OCI-LY7 (cell line): Measurements from ENCODE around the gene NUFIP1. TPM values are rescaled to one million over a fixed set of nuclear protein-coding genes. Genes with fewer than 3 reads are reported as not detected.
"Not testable (repeated sequence)": the region's sequence is repeated elsewhere in the genome, so short reads cannot be mapped to it uniquely, and the experiment has no call there.

Experiments used
- BruUV-seq: library from RNA; stranded (reverse); fragments of 400-500 nt; replicated peaks from 2 replicates; lab custom pipeline; 2021; lab: Mats Ljungman, UMichigan
- CTCF ChIA-PET: fragments of 300-600 bp; sonication (Branson Sonifier 250); formaldehyde crosslinking; loops from one replicate; lab custom pipeline; 2022; ENCODE audit warnings: antibody characterized with exemption; ENCODE audit not compliant: unreplicated experiment; lab: Charles Lee
- POLR2A ChIA-PET: fragments of 300-600 bp; sonication (Branson Sonifier 250); formaldehyde crosslinking; loops from one replicate; lab custom pipeline; 2022; ENCODE audit warnings: antibody characterized with exemption; lab: Charles Lee
- DNase-seq: peaks from one replicate; pipeline ENCODE4 v3.0.0-alpha.2; 2015; ENCODE audit warnings: low spot score
- H2AFZ ChIP-seq: fragments of 200-600 bp; sonication (generic), shearing (Covaris generic); 2 replicates; pipeline ENCODE4 v1.6.1; 2014; ENCODE audit warnings: mild to moderate bottlenecking, antibody characterized with exemption, low read length, moderate library complexity
- H3K27ac ChIP-seq: fragments of 200-600 bp; sonication (generic); 2 replicates; pipeline ENCODE4 v1.5.1; 2014; ENCODE audit warnings: mixed run types, low read depth, mild to moderate bottlenecking, moderate library complexity, low read length, inconsistent platforms; ENCODE audit not compliant: poor library complexity, severe bottlenecking
- H3K36me3 ChIP-seq: fragments of 200-600 bp; sonication (generic); 2 replicates; pipeline ENCODE4 v1.6.1; 2014; ENCODE audit warnings: mild to moderate bottlenecking, antibody characterized with exemption, low read length, moderate library complexity, mixed read lengths; ENCODE audit not compliant: insufficient read depth
- H3K4me1 ChIP-seq: fragments of 200-600 bp; sonication (generic); 2 replicates; pipeline ENCODE4 v1.5.1; 2014; ENCODE audit warnings: mild to moderate bottlenecking, low read length; ENCODE audit not compliant: insufficient read depth, poor library complexity, severe bottlenecking
- H3K4me2 ChIP-seq: fragments of 200-600 bp; sonication (generic); 2 replicates; pipeline ENCODE4 v1.6.1; 2014; ENCODE audit warnings: mild to moderate bottlenecking, low read length
- H3K4me3 ChIP-seq: fragments of 200-600 bp; sonication (generic); 2 replicates; pipeline ENCODE4 v1.5.1; 2014; ENCODE audit warnings: mild to moderate bottlenecking, low read depth, low read length; ENCODE audit not compliant: poor library complexity, severe bottlenecking
- H3K79me2 ChIP-seq: fragments of 200-600 bp; sonication (generic); 2 replicates; pipeline ENCODE4 v1.6.1; 2016; ENCODE audit warnings: low read depth, mild to moderate bottlenecking, low read length, moderate library complexity, mixed read lengths; ENCODE audit not compliant: insufficient read depth
- H3K9me2 ChIP-seq: fragments of 200-600 bp; sonication (generic); 2 replicates; pipeline ENCODE4 v1.6.1; 2016; ENCODE audit warnings: mild to moderate bottlenecking, low read length, mixed read lengths; ENCODE audit not compliant: insufficient read depth
- H3K9me3 ChIP-seq: fragments of 200-600 bp; sonication (generic); 2 replicates; pipeline ENCODE4 v1.6.1; 2014; ENCODE audit warnings: mild to moderate bottlenecking, mixed run types, low read length, mixed read lengths
- H4K20me1 ChIP-seq: fragments of 200-600 bp; sonication (generic); 2 replicates; pipeline ENCODE4 v1.6.1; 2014; ENCODE audit warnings: mild to moderate bottlenecking, antibody characterized with exemption, low read length, moderate library complexity, mixed read lengths; ENCODE audit not compliant: insufficient read depth
- EZH2phosphoT487 ChIP-seq: fragments of 200-600 bp; sonication (generic); IDR thresholded peaks from 2 replicates; pipeline ENCODE4 v1.6.1; 2018; ENCODE audit warnings: low read depth, borderline replicate concordance, mild to moderate bottlenecking, mixed run types, antibody characterized with exemption, low read length, moderate library complexity, mixed read lengths
- intact Hi-C: fragments of 100-400 bp; cut with micrococcal nuclease; formaldehyde crosslinking; loops from one replicate; pipeline ENCODE4 v1.10.0; 2022; ENCODE audit not compliant: unreplicated experiment
- total RNA-seq, 2 experiments: library from RNA; depleted of rRNA in 1 of 2; stranded (reverse); fragments of >200 nt in 1 of 2; shearing (Covaris generic) in 1 of 2; gene quantifications; 2 replicates each; pipeline ENCODE4 v1.2.3, GENCODE V29; 2014 to 2022
- TF ChIP-seq, protein P1 (sequence below): fragments of 200-600 bp; sonication (generic); conservative IDR thresholded peaks from 2 replicates; pipeline ENCODE4 v1.5.1; 2014; ENCODE audit warnings: mild to moderate bottlenecking, antibody characterized with exemption, low read length, moderate library complexity, mixed read lengths

Gene NUFIP1
- total RNA-seq, 2 experiments from 2014 or later, result 6.8 to 11.4 TPM

DNA sequence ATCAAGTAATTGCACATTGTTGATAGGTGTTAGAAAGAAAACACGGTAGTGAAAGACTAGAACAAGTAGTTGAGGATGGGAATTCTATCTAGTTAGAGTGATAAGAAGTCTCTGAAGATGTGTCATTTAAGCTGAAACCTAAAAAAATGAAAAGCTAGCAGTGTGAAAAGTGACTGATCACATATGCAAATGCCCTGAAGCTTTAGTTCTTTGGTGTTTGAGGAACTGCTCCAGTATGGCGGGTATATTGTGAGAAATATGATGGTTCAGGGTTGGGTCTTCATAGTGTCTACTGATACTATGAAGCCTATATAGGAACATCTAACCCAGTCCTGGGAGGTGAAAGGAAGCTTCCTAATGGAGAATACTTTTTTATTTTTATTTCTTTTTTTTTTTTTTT is 45.1 kb upstream of the NUFIP1 start:
- Histone ChIP-seq H3K4me1 (no peaks in the 10 kb centered on the region), H3K4me2 (no peak overlapping the region), H4K20me1 (no peaks in the 10 kb centered on the region), H2AFZ (no peak overlapping the region), H3K27ac (no peak overlapping the region), H3K4me3 (no peak overlapping the region), H3K79me2 (no peaks in the 10 kb centered on the region), H3K36me3 (peaks cover 21% of the 10 kb centered on the region), H3K9me3 (no peaks in the 10 kb centered on the region), H3K9me2 (no peaks in the 10 kb centered on the region)
- POLR2A ChIA-PET, result interaction anchor here (0.9 to 1.4 kb wide), 3 partner anchors 9 to 14 kb away, joined by 3 to 4 read pairs (median 4); no protein-coding TSS in a partner anchor
- no peak for DNase-seq
- CTCF ChIA-PET, result no interaction called here
- intact Hi-C loops, result no loop called here
- no TSS peak for BruUV-seq
- TF ChIP-seq EZH2phosphoT487, result no peak
- TF ChIP-seq, protein P1, sequence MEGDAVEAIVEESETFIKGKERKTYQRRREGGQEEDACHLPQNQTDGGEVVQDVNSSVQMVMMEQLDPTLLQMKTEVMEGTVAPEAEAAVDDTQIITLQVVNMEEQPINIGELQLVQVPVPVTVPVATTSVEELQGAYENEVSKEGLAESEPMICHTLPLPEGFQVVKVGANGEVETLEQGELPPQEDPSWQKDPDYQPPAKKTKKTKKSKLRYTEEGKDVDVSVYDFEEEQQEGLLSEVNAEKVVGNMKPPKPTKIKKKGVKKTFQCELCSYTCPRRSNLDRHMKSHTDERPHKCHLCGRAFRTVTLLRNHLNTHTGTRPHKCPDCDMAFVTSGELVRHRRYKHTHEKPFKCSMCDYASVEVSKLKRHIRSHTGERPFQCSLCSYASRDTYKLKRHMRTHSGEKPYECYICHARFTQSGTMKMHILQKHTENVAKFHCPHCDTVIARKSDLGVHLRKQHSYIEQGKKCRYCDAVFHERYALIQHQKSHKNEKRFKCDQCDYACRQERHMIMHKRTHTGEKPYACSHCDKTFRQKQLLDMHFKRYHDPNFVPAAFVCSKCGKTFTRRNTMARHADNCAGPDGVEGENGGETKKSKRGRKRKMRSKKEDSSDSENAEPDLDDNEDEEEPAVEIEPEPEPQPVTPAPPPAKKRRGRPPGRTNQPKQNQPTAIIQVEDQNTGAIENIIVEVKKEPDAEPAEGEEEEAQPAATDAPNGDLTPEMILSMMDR, result no peak

DNA sequence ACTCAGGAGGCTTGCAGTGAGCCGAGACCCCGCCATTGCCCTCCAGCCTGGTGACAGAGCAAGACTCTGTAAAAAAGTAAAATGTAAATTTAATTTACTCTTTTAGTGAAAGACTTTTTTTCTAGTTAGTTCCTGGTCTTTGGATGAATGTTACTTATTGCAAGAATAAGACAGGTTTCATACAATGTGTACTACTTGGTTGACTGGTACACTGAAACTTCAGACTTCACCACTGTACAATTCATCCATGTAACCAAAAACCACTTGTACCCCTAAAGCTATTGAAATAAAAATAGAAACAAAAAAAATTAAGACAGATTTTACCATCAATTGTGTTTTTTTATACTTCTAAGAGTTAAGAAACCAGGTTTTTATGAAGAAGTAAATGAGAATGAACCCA is 35.6 kb upstream of the NUFIP1 start:
- intact Hi-C loops, result no loop called here
- TF ChIP-seq EZH2phosphoT487, result no peak
- TF ChIP-seq, protein P1, result no peak
- H3K36me3 ChIP-seq, result peaks cover 60% of the 10 kb centered on the region

DNA sequence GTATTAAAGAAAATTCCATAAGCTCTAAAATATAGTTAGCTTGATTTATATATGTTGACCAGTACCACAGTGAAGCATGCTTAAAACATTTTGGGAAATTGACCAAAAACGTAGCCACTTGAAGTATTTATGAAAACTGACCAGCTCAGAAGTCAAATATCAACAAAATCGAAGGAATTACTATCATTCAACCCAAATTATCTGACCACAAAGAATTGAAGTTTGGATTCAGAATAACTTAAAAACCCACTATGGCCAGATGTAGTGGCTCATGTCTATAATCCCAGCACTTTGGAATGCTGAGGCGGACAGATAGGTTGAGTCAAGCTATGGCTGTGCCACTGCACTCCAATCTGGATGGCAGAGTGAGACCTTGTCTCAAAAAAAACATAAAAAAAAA is 32.0 kb upstream of the NUFIP1 start:
- H3K79me2 ChIP-seq, result no peaks in the 10 kb centered on the region
- no peaks in the 10 kb centered on the region for H3K4me1 ChIP-seq
- no peak for DNase-seq
- H3K27ac ChIP-seq, result no peak overlapping the region
- no peaks in the 10 kb centered on the region for H3K9me2 ChIP-seq
- CTCF ChIA-PET, result no interaction called here
- no peaks in the 10 kb centered on the region for H3K9me3 ChIP-seq
- H3K4me3 ChIP-seq, result no peak overlapping the region
- H3K36me3 ChIP-seq, result peaks cover 75% of the 10 kb centered on the region
- intact Hi-C loops, result no loop called here
- POLR2A ChIA-PET, result interaction anchor here (0.5 to 1.6 kb wide), 6 partner anchors 12 to 283 kb away, joined by 3 to 4 read pairs (median 3); no protein-coding TSS in a partner anchor
- no peaks in the 10 kb centered on the region for H4K20me1 ChIP-seq
- H2AFZ ChIP-seq, result no peak overlapping the region
- BruUV-seq, result no TSS peak
- no peak for TF ChIP-seq EZH2phosphoT487
- TF ChIP-seq, protein P1, result no peak
- no peak overlapping the region for H3K4me2 ChIP-seq

More for the DNA sequence above, 35.6 kb upstream of the NUFIP1 start:
- H4K20me1 ChIP-seq, result no peaks in the 10 kb centered on the region
- no peaks in the 10 kb centered on the region for H3K9me2 ChIP-seq
- no peak overlapping the region for H3K4me3 ChIP-seq
- H3K9me3 ChIP-seq, result no peaks in the 10 kb centered on the region
- H3K79me2 ChIP-seq, result no peaks in the 10 kb centered on the region
- POLR2A ChIA-PET, result no interaction called here
- H2AFZ ChIP-seq, result no peak overlapping the region
- CTCF ChIA-PET, result no interaction called here
- no peak for DNase-seq
- BruUV-seq, result no TSS peak
- no peak overlapping the region for H3K27ac ChIP-seq
- H3K4me1 ChIP-seq, result no peaks in the 10 kb centered on the region
- H3K4me2 ChIP-seq, result no peak overlapping the region

DNA sequence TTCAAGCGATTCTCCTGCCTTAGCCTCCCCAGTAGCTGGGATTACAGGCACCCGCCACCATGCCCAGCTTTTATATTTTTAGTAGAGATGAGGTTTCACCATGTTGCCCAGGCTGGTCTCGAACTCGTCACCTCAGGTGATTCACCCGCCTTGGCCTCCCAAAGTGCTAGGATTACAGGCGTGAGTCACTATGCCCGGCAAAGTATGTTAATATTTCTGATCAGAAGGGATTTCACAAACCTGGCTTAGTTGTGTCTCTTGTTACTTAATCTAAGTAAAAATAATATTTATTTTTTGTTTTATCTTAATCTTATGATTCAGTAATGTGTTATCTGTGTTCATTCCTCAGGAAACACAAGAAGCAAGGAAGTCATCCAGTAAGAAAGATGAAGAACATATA is 30.7 kb upstream of the NUFIP1 start:
- H3K36me3 ChIP-seq, result peaks cover 78% of the 10 kb centered on the region
- H3K4me3 ChIP-seq, H4K20me1 ChIP-seq, H3K9me2 ChIP-seq, BruUV-seq, H3K27ac ChIP-seq, DNase-seq, H3K4me1 ChIP-seq, H3K9me3 ChIP-seq, H3K4me2 ChIP-seq, H3K79me2 ChIP-seq, intact Hi-C loops, H2AFZ ChIP-seq, CTCF ChIA-PET: not testable (repeated sequence)
- POLR2A ChIA-PET, result interaction anchor here (0.6 kb wide), 1 partner anchor 51 kb away, joined by 3 read pairs; no protein-coding TSS in a partner anchor
